Mesenchymal stem cell (in vitro differentiated cells and primary cell): ENCODE results near the gene MOV10L1.
A peak's percentile ranks its signal among the peaks of the same experiment; 100 is the strongest.

Experiments
- DNase-seq: peaks from one replicate; pipeline ENCODE4 v3.0.0-alpha.2; 2013
- H2AFZ ChIP-seq: one replicate; pipeline ENCODE4 v1.6.1; 2013; ENCODE audit warnings: low read depth, mild to moderate bottlenecking, control low read depth, inconsistent platforms, low read length, moderate library complexity
- H2AK5ac ChIP-seq: 2 replicates; pipeline ENCODE4 v1.6.1; 2013; ENCODE audit warnings: low read length, moderate library complexity, mild to moderate bottlenecking, inconsistent platforms; ENCODE audit not compliant: severe bottlenecking
- H2BK120ac ChIP-seq: one replicate; pipeline ENCODE4 v1.6.1; 2013; ENCODE audit warnings: low read depth, mild to moderate bottlenecking, inconsistent platforms, low read length, moderate library complexity
- H2BK12ac ChIP-seq, 2 experiments: one replicate each; pipeline ENCODE4 v1.6.1; 2013; ENCODE audit warnings: inconsistent platforms in 2 of 2, low read length in 2 of 2, mild to moderate bottlenecking in 2 of 2, moderate library complexity in 2 of 2, control low read depth in 1 of 2
- H2BK15ac ChIP-seq: one replicate; pipeline ENCODE4 v1.6.1; 2013; ENCODE audit warnings: mild to moderate bottlenecking, low read depth, inconsistent platforms; ENCODE audit not compliant: poor library complexity, severe bottlenecking
- H2BK5ac ChIP-seq: 2 replicates; pipeline ENCODE4 v1.6.1; 2013; ENCODE audit warnings: low read depth, mild to moderate bottlenecking, low read length, control low read depth, inconsistent platforms; ENCODE audit not compliant: poor library complexity, severe bottlenecking
- H3K14ac ChIP-seq, 2 experiments: one replicate each; pipeline ENCODE4 v1.6.1; 2013; ENCODE audit warnings: inconsistent platforms in 2 of 2, low read length in 2 of 2, control low read depth in 1 of 2, mild to moderate bottlenecking in 1 of 2, moderate library complexity in 1 of 2
- H3K18ac ChIP-seq, 2 experiments: one replicate each; pipeline ENCODE4 v1.6.1; 2013; ENCODE audit warnings: inconsistent platforms in 2 of 2, low read length in 2 of 2, control low read depth in 1 of 2, low read depth in 1 of 2, mild to moderate bottlenecking in 1 of 2
- H3K23ac ChIP-seq, 2 experiments: one replicate each; pipeline ENCODE4 v1.6.1; 2013; ENCODE audit warnings: inconsistent platforms in 2 of 2, low read length in 2 of 2, mild to moderate bottlenecking in 2 of 2, moderate library complexity in 2 of 2, control low read depth in 1 of 2
- H3K27ac ChIP-seq: 2 replicates; pipeline ENCODE4 v1.5.1; 2013; ENCODE audit warnings: mild to moderate bottlenecking, moderate library complexity, low read length, control low read depth, inconsistent platforms; ENCODE audit not compliant: poor library complexity, severe bottlenecking
- H3K27me3 ChIP-seq, 2 experiments: 2 replicates each; pipeline versions ENCODE4 v1.6.1 to v1.7.0; 2013; ENCODE audit warnings: low read length in 2 of 2, mild to moderate bottlenecking in 2 of 2, moderate library complexity in 2 of 2, control low read depth in 1 of 2, inconsistent platforms in 1 of 2; ENCODE audit not compliant: control insufficient read depth in 1 of 2, insufficient read depth in 1 of 2
- H3K36me3 ChIP-seq, 2 experiments: 2 replicates each; pipeline versions ENCODE4 v1.6.1 to v1.7.0; 2013; ENCODE audit warnings: low read length in 2 of 2, control low read depth in 1 of 2, inconsistent platforms in 1 of 2, low read depth in 1 of 2, mild to moderate bottlenecking in 1 of 2; ENCODE audit not compliant: insufficient read depth in 2 of 2, control insufficient read depth in 1 of 2
- H3K4ac ChIP-seq, 2 experiments: one replicate each; pipeline ENCODE4 v1.6.1; 2013; ENCODE audit warnings: inconsistent platforms in 2 of 2, low read length in 2 of 2, mild to moderate bottlenecking in 2 of 2, moderate library complexity in 2 of 2, control low read depth in 1 of 2, low read depth in 1 of 2
- H3K4me1 ChIP-seq: 2 replicates; pipeline ENCODE4 v1.6.1; 2013; ENCODE audit warnings: low read depth, low read length, control low read depth; ENCODE audit not compliant: control insufficient read depth, insufficient read depth
- H3K4me2 ChIP-seq: 2 replicates; pipeline ENCODE4 v1.6.1; 2013; ENCODE audit warnings: low read length, mild to moderate bottlenecking, inconsistent platforms; ENCODE audit not compliant: poor library complexity, severe bottlenecking
- H3K4me3 ChIP-seq, 2 experiments: 2 replicates each; pipeline versions ENCODE4 v1.5.1 to v1.7.0; 2013; ENCODE audit warnings: low read length in 2 of 2, mild to moderate bottlenecking in 2 of 2, control low read depth in 1 of 2, low read depth in 1 of 2; ENCODE audit not compliant: insufficient read depth in 1 of 2
- H3K79me1 ChIP-seq: replicated peaks from 2 replicates; pipeline ENCODE4 v1.6.1; 2013; ENCODE audit warnings: mild to moderate bottlenecking, control low read depth, low read length, inconsistent platforms; ENCODE audit not compliant: poor library complexity, severe bottlenecking
- H3K9ac ChIP-seq: 2 replicates; pipeline ENCODE4 v1.7.0; 2013; ENCODE audit warnings: mild to moderate bottlenecking, low read length, moderate library complexity
- H3K9me3 ChIP-seq: 2 replicates; pipeline ENCODE4 v1.7.0; 2013; ENCODE audit warnings: mild to moderate bottlenecking, low read length; ENCODE audit not compliant: control insufficient read depth
- H4K8ac ChIP-seq: one replicate; pipeline ENCODE4 v1.6.1; 2013; ENCODE audit warnings: inconsistent platforms, mild to moderate bottlenecking, low read length, moderate library complexity
- H4K91ac ChIP-seq: one replicate; pipeline ENCODE4 v1.6.1; 2013; ENCODE audit warnings: mild to moderate bottlenecking, low read length, inconsistent platforms
- WGBS: methylation state at CpG from one replicate; pipeline ENCODE4 v1.1.7; 2013; ENCODE audit warnings: mixed read lengths; 5-methylcytosine and 5-hydroxymethylcytosine counted together

MOV10L1 gene

GRCh38 chr22:50060441-50061140 is 29.2 kb upstream of the MOV10L1 start:
- no peak overlapping the region for H3K9ac ChIP-seq
- H2BK15ac ChIP-seq = peak overlapping the region; percentile 36
- no peak overlapping the region for H3K4me2 ChIP-seq
- no peaks in the 10 kb centered on the region for H3K79me1 ChIP-seq
- no peak for DNase-seq
- no peak overlapping the region for H2AFZ ChIP-seq
- no peak overlapping the region for H4K91ac ChIP-seq
- peak overlapping the region in 1 of 2 experiments; percentile 26 for H3K14ac ChIP-seq
- no peaks in the 10 kb centered on the region for H3K36me3 ChIP-seq
- H3K9me3 ChIP-seq = no peaks in the 10 kb centered on the region
- peak overlapping the region in 1 of 2 experiments; percentile 21 for H3K18ac ChIP-seq
- no peak overlapping the region for H3K27ac ChIP-seq
- 87% methylated on average over 28 of the region's 28 CpGs for WGBS
- H2BK120ac ChIP-seq = no peak overlapping the region
- H4K8ac ChIP-seq = no peak overlapping the region
- peaks cover 43 to 60% of the 10 kb centered on the region in 2 experiments for H3K27me3 ChIP-seq
- H3K23ac ChIP-seq = no peak overlapping the region
- H3K4me1 ChIP-seq = peaks cover 14% of the 10 kb centered on the region
- H2BK12ac ChIP-seq = peak overlapping the region in 1 of 2 experiments; percentile 68
- no peak overlapping the region for H2BK5ac ChIP-seq
- H3K4me3 ChIP-seq = no peak overlapping the region
- H3K4ac ChIP-seq = no peak overlapping the region
- H2AK5ac ChIP-seq = no peak overlapping the region

- no peak overlapping the region for H2AK5ac ChIP-seq
- no peak overlapping the region for H4K91ac ChIP-seq
- no peaks in the 10 kb centered on the region for H3K9me3 ChIP-seq
- 83% methylated on average over 24 of the region's 27 CpGs for WGBS
- H3K36me3 ChIP-seq = no peaks in the 10 kb centered on the region
- H3K9ac ChIP-seq = no peak overlapping the region
- no peak overlapping the region for H2BK15ac ChIP-seq
- H3K4me1 ChIP-seq = peaks cover 14% of the 10 kb centered on the region
- H3K14ac ChIP-seq = no peak overlapping the region
- no peaks in the 10 kb centered on the region for H3K79me1 ChIP-seq
- no peak overlapping the region for H3K4ac ChIP-seq
- no peak overlapping the region for H4K8ac ChIP-seq
- no peak overlapping the region for H2BK120ac ChIP-seq
- H3K18ac ChIP-seq = no peak overlapping the region
- H3K23ac ChIP-seq = no peak overlapping the region
- H3K4me3 ChIP-seq = no peak overlapping the region
- H3K4me2 ChIP-seq = no peak overlapping the region
- H2BK12ac ChIP-seq = no peak overlapping the region
- no peak for DNase-seq
- no peak overlapping the region for H2AFZ ChIP-seq
- no peak overlapping the region for H3K27ac ChIP-seq
- peaks cover 47 to 57% of the 10 kb centered on the region in 2 experiments for H3K27me3 ChIP-seq
- no peak overlapping the region for H2BK5ac ChIP-seq
These were observed 28.5 kb upstream of the MOV10L1 start for GRCh38 chr22:50061141-50061823.

DNA sequence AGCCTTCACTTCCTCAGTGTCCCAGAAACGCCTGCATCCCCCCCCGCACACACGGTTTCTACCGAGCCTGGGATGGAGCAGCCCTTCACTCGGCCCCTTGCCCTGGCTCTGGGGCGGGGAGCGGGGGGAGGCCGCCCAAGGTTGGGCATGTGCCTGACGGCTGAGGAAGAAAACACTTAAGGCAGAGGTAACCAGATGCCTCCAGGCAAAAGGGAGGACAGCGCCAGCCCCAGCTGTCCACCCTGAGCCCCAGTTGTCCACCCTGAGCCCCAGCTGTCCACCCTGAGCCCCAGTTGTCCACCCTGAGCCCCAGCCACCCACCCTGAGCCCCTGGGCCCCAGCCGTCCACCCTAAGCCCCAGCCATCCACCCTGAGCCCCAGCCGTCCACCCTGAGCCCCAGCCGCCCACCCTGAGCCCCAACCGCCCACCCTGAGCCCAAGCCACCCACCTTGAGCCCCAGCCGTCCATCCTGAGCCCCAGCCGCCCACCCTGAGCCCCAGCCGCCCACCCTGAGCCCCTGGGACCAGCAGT is 27.9 kb upstream of the MOV10L1 start:
- no peak overlapping the region for H2BK12ac ChIP-seq
- H3K14ac ChIP-seq = no peak overlapping the region
- H2AFZ ChIP-seq = no peak overlapping the region
- H3K27ac ChIP-seq = no peak overlapping the region
- no peak overlapping the region for H3K4ac ChIP-seq
- no peak overlapping the region for H3K4me3 ChIP-seq
- no peak overlapping the region for H2BK15ac ChIP-seq
- no peak overlapping the region for H4K91ac ChIP-seq
- peaks cover 47 to 51% of the 10 kb centered on the region in 2 experiments for H3K27me3 ChIP-seq
- H3K9ac ChIP-seq = no peak overlapping the region
- H2AK5ac ChIP-seq = no peak overlapping the region
- no peak overlapping the region for H2BK5ac ChIP-seq
- H3K18ac ChIP-seq = no peak overlapping the region
- no peaks in the 10 kb centered on the region for H3K36me3 ChIP-seq
- no peak for DNase-seq
- H3K23ac ChIP-seq = no peak overlapping the region
- H4K8ac ChIP-seq = no peak overlapping the region
- no peak overlapping the region for H3K4me2 ChIP-seq
- no peak overlapping the region for H2BK120ac ChIP-seq
- peaks cover 14% of the 10 kb centered on the region for H3K4me1 ChIP-seq
- WGBS = 83% methylated on average over 15 of the region's 17 CpGs
- no peaks in the 10 kb centered on the region for H3K79me1 ChIP-seq
- H3K9me3 ChIP-seq = no peaks in the 10 kb centered on the region

DNA sequence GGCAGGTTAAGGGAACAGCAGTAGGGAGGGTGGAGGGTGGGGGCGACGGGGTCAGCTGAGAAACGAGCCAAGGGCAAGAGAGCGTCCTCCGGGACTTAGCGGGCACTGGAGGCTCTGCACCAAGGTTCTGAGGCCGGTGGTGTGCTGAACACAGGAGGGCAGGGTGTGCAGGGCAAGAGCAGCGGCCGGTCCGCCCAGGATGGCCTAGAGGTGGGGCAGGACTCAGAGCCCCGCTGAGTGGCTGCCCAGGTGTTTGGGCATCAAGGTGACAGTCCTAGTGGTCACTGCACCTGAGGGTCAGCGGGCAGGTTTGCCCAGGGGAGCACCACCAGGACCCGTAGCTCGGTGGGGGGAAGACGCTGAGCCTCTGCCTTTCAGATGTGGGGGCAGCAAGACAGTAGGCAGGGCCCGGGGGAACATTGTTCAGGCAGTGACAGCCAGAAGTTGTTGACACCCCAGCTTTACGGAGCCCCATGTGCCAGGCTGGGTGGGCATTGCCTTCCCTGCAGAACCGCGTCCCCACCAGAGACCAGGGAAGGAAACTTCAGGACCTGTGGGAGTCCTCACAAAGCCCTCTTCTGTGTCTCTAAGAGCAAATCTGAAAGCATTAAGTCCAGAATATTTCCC is 27.2 kb upstream of the MOV10L1 start:
- Histone ChIP-seq H2BK15ac (no peak overlapping the region), H3K4me2 (no peak overlapping the region), H3K27ac (no peak overlapping the region), H3K23ac (no peak overlapping the region), H2BK120ac (no peak overlapping the region), H3K9ac (no peak overlapping the region), H4K8ac (no peak overlapping the region), H3K79me1 (no peaks in the 10 kb centered on the region), H4K91ac (no peak overlapping the region), H2BK5ac (no peak overlapping the region), H2AFZ (no peak overlapping the region), H3K4me1 (peaks cover 14% of the 10 kb centered on the region), H3K4me3 (no peak overlapping the region), H3K4ac (no peak overlapping the region), H3K14ac (no peak overlapping the region), H3K27me3 (peaks cover 43 to 47% of the 10 kb centered on the region in 2 experiments), H3K36me3 (no peaks in the 10 kb centered on the region), H3K9me3 (no peaks in the 10 kb centered on the region), H2BK12ac (no peak overlapping the region), H3K18ac (no peak overlapping the region), H2AK5ac (no peak overlapping the region)
- no peak for DNase-seq
- 94% methylated on average over 19 of the region's 19 CpGs for WGBS
